Bronchus fibroblast of lung (primary cell): Measurements from ENCODE around the gene PGBD2. TPM values are rescaled to one million over a fixed set of nuclear protein-coding genes. Genes with fewer than 3 reads are reported as not detected.

Experiments used
- total RNA-seq: library from RNA; depleted of rRNA; stranded (reverse); fragments of >200 nt; gene quantifications from 2 replicates; pipeline ENCODE4 v1.2.3, GENCODE V29; 2015

Gene PGBD2, protein sequence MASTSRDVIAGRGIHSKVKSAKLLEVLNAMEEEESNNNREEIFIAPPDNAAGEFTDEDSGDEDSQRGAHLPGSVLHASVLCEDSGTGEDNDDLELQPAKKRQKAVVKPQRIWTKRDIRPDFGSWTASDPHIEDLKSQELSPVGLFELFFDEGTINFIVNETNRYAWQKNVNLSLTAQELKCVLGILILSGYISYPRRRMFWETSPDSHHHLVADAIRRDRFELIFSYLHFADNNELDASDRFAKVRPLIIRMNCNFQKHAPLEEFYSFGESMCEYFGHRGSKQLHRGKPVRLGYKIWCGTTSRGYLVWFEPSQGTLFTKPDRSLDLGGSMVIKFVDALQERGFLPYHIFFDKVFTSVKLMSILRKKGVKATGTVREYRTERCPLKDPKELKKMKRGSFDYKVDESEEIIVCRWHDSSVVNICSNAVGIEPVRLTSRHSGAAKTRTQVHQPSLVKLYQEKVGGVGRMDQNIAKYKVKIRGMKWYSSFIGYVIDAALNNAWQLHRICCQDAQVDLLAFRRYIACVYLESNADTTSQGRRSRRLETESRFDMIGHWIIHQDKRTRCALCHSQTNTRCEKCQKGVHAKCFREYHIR
- total RNA-seq, result 3.3 and 3.4 TPM in 2 replicates

DNA sequence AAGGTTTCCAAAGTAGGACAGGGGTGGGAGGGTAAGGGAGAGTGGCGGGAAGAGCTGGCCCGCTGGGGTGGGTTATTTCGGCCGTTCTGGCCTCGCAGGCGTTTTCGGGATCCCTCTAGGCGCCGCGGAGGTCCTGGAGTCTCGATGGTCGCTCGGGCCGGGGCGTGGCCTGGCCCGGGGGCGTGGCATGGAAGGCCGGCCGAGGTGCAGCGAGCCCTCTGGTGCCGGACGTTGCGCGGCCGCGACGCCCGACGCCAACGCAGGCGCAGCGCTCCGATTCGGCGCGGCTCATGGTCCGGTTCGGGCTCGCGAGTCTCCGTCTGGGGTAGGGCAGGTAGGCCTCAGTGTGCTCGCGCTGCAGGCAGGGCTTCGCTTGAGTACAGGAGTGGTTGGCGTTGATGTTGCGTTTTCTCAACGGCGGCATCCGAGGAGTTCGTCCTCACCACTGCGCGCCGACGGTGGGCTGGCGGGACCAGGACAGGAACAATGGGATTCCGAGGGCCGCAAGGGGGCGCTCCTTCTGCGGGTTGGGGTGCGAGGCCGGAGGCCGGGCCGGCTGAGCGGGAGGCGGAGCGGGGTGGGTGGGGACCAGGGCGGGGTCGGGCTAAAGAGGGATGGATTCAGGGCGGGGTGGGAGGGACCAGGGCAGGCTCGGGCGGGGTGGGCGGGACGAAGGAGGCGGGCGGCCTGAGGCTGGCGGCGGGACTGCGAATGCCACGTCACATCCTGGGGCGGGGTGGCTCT lies at the start of gene PGBD2:
Gene PGBD2 (plus strand): TSS at position 227 of the 744 bp plus-strand sequence. CDS start 7,628 bp downstream, outside the sequence.

GRCh38 chr1:248858891-248859889 lies 46.8 kb upstream of the PGBD2 start, which contains the start of gene ZNF692:
ZNF692 (minus strand) TSS chr1:248859085; CDS start chr1:248858309, 776 bp downstream.

Other genes with a start within 250 kb of the PGBD2 start
- not detected in 2 replicates for gene OR14I1, start 203.5 kb upstream of the PGBD2 start, total RNA-seq
- gene LYPD8, start 150.5 kb upstream of the PGBD2 start, total RNA-seq, result not detected in 2 replicates
- gene SH3BP5L, start 80.3 kb upstream of the PGBD2 start, total RNA-seq, result 17.5 and 21.7 TPM in 2 replicates
- gene ZNF672, start 68.0 kb upstream of the PGBD2 start, total RNA-seq, result 14.7 and 15.0 TPM in 2 replicates
- 20.0 and 30.8 TPM in 2 replicates for gene ZNF692, start 47.1 kb upstream of the PGBD2 start, total RNA-seq